GM12875 (cell line): ENCODE measurements around the gene MEGF11.
"Not testable (repeated sequence)": the region's sequence is repeated elsewhere in the genome, so short reads cannot be mapped to it uniquely, and the experiment has no call there.

Source experiments
- H3K4me3 ChIP-seq: one replicate; pipeline ENCODE4 v1.5.1; 2011; ENCODE audit warnings: low read depth, low read length, control low read depth
- CTCF ChIP-seq: IDR thresholded peaks from 2 replicates; pipeline ENCODE4 v1.5.1; 2011; ENCODE audit warnings: low read depth, mild to moderate bottlenecking, control low read depth, inconsistent platforms, low read length, moderate library complexity, borderline replicate concordance; ENCODE audit not compliant: insufficient read depth

Gene MEGF11

GRCh38 chr15:65885668-65886218, 367.8 kb downstream of the MEGF11 start:
- TF ChIP-seq CTCF = no peak

GRCh38 chr15:65884511-65884910, 369.0 kb downstream of the MEGF11 start:
- no peak for TF ChIP-seq CTCF
- H3K4me3 ChIP-seq = no peak overlapping the region

More at GRCh38 chr15:65885668-65886218, 367.8 kb downstream of the MEGF11 start:
- H3K4me3 ChIP-seq = no peak overlapping the region

- no peak overlapping the region for H3K4me3 ChIP-seq
- TF ChIP-seq CTCF = no peak
Observed at GRCh38 chr15:65883571-65883970, 370.0 kb downstream of the MEGF11 start.

DNA sequence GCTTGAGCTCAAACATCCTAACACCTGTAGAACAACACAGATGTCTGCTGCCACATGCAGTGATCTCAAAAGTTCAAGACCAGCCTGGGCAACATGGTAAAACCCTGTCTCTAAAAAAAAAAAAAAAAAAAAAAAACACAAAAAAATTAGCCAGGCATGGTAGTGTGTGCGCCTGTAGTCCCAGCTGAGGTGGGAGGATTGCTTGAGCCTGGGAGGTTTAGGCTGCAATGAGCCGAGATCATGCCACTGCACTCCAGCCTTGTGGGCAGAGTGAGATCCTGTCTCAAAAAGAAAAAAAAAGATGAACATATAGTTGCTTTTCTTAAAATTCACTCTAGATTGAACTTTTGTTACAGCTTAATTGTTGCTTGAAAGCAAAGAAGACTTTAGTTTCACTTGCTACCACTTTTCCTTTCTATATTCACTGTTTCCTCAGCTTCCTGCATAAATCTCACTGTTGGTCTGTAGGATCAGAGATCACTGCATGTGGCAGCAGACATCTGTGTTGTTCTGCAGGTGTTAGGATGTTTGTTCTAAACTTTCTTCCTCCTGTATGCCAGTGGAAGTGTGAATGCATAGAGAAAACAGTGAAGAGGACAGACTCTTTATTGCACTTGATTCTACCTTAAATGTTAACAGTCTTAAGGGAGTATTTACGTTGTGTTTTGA, 371.6 kb downstream of the MEGF11 start:
- TF ChIP-seq CTCF = no peak

DNA sequence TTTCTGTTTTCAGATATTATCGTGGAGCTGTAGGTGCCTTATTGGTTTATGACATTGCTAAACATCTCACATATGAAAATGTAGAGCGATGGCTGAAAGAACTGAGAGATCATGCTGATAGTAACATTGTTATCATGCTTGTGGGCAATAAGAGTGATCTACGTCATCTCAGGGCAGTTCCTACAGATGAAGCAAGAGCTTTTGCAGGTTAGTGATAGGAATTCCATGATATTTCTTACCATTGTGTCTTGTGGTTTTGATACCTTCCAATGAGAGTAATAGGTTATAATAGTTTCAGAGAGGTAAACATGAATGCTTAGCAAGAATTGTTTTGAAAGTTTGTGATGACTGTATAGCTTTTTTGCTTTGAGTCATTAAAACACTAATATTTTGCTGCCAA, 375.8 kb downstream of the MEGF11 start:
- no peak for TF ChIP-seq CTCF
- H3K4me3 ChIP-seq = no peak overlapping the region

More for the DNA sequence above, 371.6 kb downstream of the MEGF11 start:
- no peak overlapping the region for H3K4me3 ChIP-seq

DNA sequence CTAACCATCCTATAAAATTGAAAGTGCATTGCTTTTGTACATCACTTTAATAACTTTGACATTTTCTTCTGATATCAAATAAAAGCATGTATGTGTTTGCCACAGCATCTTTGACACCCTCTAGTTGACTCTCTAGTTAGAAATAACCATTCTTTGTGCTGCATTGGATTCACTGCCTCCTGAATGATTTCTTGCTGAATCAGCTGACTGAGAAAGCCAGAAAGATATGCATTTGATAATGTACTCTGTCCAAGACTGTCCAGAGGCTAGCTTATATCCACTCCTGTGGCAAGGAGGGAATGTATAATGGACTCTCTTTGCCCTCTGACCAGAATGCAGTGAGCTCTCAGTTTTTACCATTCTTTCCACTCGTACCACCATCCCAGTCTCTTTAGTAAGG, 378.1 kb downstream of the MEGF11 start:
- H3K4me3 ChIP-seq = no peak overlapping the region
- TF ChIP-seq CTCF = no peak

GRCh38 chr15:65873256-65873655, 380.3 kb downstream of the MEGF11 start:
- H3K4me3 ChIP-seq = no peak overlapping the region
- TF ChIP-seq CTCF = no peak

DNA sequence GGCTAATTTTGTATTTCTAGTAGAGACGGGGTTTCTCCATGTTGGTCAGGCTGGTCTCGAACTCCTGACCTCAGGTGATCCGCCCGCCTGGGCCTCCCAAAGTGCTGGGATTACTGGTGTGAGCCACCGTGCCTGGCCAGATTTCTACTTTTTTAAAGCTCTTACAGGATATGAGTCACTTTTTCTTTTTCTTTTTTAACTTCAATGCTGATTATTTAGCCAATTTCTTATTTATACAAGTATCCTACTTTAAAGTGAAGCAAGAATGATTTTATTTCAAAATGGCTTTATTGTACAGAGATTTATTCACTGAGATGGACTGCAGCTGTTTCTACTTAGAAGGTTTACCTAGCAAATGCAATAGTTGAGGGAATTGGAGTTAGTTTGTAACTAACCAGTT, 381.0 kb downstream of the MEGF11 start:
- H3K4me3 ChIP-seq = not testable (repeated sequence)

GRCh38 chr15:65871886-65872285, 381.7 kb downstream of the MEGF11 start:
- not testable (repeated sequence) for H3K4me3 ChIP-seq
